DND-41 (cell line): ENCODE data around the gene FAM83G.

ENCODE experiments used
- EZH2 ChIP-seq: IDR thresholded peaks from 3 replicates; pipeline ENCODE4 v1.6.1; 2012; ENCODE audit warnings: borderline replicate concordance, low read depth, mild to moderate bottlenecking, moderate library complexity, low read length, inconsistent platforms; ENCODE audit not compliant: severe bottlenecking
- TF ChIP-seq, protein P1 (sequence below): IDR thresholded peaks from 2 replicates; pipeline ENCODE4 v1.5.1; 2012; ENCODE audit warnings: borderline replicate concordance, low read length, moderate library complexity, mild to moderate bottlenecking; ENCODE audit not compliant: poor library complexity, severe bottlenecking; ENCODE audit errors: extremely low read depth

DNA sequence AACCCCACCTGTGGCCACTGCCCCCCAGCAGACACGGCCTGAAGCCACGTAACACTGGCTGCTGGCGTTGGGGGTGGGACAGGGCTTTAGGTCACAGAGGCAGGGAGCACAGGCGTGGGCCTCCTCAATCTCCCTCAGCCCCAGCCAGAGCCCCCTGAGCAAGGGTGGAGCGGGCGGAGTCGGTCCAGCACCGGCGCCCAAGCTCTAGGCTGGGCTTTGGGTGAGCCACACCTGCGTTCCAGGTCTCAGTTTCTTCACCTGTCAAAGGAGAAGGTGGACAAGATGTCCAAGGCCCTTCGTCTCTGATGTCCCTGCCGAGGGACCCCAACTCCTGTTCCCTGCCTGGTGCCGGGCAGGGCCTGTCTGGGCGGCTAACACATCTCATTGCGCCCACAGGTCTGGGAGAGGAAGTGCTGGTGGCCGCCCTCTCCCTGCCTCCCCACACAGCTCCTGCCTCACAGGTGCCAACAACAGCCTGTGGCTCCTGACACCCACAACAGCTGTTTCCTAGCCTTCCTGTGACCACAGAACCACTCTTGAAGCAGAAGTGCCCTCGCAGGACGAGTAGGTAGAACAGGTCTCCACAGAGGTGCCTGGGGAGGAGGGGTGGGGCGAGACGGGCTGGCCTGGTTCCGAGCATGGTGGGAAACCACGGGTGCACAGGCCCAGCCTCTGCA is 12.0 kb downstream of the FAM83G start:
- TF ChIP-seq, protein P1, sequence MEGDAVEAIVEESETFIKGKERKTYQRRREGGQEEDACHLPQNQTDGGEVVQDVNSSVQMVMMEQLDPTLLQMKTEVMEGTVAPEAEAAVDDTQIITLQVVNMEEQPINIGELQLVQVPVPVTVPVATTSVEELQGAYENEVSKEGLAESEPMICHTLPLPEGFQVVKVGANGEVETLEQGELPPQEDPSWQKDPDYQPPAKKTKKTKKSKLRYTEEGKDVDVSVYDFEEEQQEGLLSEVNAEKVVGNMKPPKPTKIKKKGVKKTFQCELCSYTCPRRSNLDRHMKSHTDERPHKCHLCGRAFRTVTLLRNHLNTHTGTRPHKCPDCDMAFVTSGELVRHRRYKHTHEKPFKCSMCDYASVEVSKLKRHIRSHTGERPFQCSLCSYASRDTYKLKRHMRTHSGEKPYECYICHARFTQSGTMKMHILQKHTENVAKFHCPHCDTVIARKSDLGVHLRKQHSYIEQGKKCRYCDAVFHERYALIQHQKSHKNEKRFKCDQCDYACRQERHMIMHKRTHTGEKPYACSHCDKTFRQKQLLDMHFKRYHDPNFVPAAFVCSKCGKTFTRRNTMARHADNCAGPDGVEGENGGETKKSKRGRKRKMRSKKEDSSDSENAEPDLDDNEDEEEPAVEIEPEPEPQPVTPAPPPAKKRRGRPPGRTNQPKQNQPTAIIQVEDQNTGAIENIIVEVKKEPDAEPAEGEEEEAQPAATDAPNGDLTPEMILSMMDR = no peak
- no peak for TF ChIP-seq EZH2
